T follicular helper cell (primary cell): ENCODE results near the gene ZNG1F.
"Not testable (repeated sequence)": the region's sequence is repeated elsewhere in the genome, so short reads cannot be mapped to it uniquely, and the experiment has no call there.

Source experiments
- DNase-seq: peaks from one replicate; pipeline ENCODE4 v3.0.0-alpha.2; 2020; ENCODE audit warnings: low read depth
- total RNA-seq, 2 experiments: gene quantifications; one replicate each; lab custom pipeline; 2026; lab: John Stamatoyannopoulos, UW

The ZNG1F gene
- 4.1 to 5.0 reads per million in 2 experiments for total RNA-seq

GRCh38 chr9:41189217-41189616, at the start of gene ZNG1F:
TSS of gene ZNG1F (minus strand) at chr9:41189317. CDS start at chr9:41189258, 59 bp downstream.
- not testable (repeated sequence) for DNase-seq

DNA sequence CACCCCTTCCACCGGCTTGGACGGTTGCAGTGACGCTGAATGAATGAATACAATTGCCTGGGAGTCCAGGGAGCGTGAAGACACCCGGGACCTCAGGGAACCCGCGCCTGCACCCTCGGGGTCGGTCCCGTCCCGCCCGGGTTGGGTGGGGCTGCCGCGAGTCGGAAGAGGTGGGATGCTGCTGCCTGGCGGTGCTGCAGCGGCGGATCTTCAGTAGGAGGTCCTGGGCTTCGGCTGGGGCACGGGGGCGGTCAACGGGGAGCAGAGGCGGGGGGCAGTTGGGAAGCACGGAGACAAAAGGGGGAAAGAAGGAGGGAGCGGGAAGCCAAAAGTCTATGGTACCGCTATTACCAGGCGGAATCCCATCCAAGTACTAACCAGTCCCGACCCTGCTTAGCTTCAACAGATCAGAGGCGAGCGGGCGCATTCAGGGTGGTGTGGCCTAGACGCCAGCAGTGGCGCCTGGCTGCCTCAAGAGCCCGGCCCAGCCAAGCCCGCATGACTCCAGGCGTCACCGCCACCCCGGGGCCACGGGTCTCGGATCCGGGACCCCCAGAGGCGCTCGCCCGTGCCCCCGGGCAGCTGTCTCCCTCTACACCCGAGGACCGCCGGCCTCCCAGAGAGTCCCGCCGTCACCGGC, 48.1 kb upstream of the ZNG1F start:
- DNase-seq, result not testable (repeated sequence)

GRCh38 chr9:41236486-41237109, 47.5 kb upstream of the ZNG1F start:
- DNase-seq, result not testable (repeated sequence)

DNA sequence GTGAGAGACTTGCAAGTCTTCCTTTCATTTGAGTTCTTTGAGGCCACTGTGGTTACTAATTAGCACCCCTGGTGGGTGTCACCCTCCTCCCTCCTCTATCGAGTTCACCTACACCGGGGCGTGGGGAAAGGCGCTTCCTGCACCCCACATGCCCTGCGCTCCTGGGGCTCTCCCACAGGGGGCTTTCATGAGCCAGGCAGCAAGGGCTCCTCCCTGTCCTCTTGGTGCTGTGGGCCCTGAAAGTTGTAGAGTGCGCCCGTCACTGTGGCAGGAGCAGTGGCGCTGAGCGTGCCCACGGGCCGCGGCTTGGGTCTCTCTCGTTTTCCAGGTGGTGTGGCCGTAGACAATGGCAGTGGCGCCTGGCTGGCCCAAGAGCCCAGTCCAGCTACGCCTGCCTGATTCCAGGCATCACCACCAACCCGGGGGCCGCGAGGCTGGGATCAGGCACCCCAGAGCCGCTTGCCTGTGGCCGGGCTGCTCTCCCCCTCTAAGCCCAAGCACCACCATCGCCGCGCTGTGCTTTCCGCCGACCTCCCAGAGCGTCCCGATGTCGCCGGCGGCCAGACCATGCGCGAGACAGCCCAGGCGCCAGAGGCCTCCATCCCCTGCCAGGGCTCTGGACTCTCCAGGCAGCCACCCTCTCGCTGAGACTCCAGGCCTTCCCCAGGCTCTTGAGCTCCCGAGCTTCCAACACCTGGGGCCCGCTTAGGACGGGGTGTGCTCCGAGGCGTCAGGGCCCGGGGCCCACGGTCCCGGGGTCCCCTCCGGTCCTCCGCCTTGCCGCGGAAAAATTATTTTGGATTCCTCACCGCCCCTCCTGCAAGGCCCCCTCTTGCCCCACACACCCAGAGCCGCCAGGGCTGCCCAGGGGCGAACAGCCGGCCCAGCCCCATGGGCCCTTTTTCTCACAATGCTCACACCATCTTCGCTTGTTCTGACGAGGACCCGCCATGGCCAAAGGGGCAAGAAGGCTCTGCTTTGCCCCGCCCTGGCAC, 46.0 kb upstream of the ZNG1F start:
- not testable (repeated sequence) for DNase-seq

GRCh38 chr9:41234221-41234620, 45.1 kb upstream of the ZNG1F start:
- DNase-seq, result not testable (repeated sequence)

GRCh38 chr9:41232326-41232725, 43.2 kb upstream of the ZNG1F start:
- DNase-seq, result not testable (repeated sequence)

- not testable (repeated sequence) for DNase-seq
Measured at GRCh38 chr9:41230418-41230817, 41.3 kb upstream of the ZNG1F start.

- DNase-seq, result no peak
Measured at GRCh38 chr9:41229408-41230401, 40.6 kb upstream of the ZNG1F start.

GRCh38 chr9:41219831-41220230, 30.7 kb upstream of the ZNG1F start:
- not testable (repeated sequence) for DNase-seq

GRCh38 chr9:41188439-41188838, 678 bp downstream of the ZNG1F start:
- DNase-seq, result not testable (repeated sequence)

- not testable (repeated sequence) for DNase-seq
Measured at GRCh38 chr9:41174994-41175393, 14.1 kb downstream of the ZNG1F start.

DNA sequence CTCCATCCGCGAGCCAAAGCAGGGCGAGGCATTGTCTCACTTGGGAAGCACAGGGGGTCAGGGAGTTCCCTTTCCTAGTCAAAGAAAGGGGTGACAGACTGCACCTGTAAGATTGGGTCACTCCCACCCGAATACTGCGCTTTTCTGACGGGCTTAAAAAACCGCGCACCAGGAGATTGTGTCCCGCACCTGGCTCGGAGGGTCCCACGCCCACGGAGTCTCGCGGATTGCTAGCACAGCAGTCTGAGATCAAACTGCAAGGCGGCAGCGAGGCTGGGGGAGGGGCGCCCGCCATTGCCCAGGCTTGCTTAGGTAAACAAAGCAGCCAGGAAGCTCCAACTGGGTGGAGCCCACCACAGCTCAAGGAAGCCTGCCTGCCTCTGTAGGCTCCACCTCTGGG, 39.0 kb downstream of the ZNG1F start:
- DNase-seq, result not testable (repeated sequence)

DNA sequence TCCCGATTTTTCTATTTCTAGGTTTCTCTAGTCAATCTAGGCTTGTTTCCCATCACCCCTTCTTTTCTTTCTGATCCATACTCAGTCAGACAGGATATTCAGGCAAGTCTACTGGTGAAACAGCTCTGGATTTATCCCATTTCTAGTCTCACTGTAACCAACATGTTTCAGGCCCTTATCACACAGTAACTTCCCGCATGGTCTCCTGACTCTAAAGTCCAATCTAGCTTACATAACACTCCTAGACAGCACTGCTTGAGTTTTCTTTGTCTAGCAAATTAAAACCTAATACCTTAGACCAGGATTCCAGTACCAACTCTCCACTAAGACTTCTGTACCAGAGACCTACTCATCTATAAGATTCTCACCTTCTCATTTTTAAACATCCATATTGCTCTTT, 47.2 kb downstream of the ZNG1F start:
- DNase-seq, result not testable (repeated sequence)

- DNase-seq, result not testable (repeated sequence)
Measured at GRCh38 chr9:41128581-41128980, 60.5 kb downstream of the ZNG1F start, which contains the start of gene FOXD4L6. TSS of gene FOXD4L6 (minus strand) at chr9:41128681. CDS start at chr9:41128383, 298 bp downstream.

DNA sequence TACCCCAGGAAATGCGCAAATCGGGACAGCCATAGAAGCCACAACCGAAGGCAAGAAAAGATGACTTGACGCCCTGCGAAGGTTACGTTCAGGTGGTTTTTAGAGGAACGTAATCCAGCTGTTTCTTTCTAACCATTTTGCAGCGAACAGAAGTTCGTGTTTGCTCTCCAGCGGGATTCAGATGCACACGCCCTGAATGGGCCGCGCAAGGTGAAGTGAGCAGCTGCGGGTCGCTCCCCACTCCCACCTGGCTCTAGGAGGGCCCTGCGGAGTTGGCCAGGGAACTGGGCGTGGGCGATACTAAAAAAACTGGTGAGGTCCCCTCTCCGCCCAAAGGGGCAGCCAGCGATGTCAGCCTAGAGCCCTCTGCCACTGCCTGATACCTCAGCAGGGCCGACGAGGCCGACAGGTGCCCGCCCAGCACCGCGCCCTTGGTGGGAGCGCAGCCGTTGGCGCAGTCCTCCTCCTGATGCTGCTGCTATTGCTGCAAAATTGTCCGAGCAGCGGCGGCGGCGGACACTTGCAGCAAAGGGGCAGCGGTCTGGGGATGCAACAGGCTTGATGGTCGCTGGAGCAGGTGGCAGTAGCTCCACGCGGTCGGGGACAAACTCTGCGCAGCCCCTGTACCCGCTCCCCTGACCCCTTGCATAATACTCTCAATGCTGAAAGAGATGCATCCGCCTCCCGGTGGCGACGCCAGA, 62.2 kb downstream of the ZNG1F start:
- not testable (repeated sequence) for DNase-seq

- DNase-seq, result not testable (repeated sequence)
Measured at GRCh38 chr9:41125936-41126335, 63.2 kb downstream of the ZNG1F start.

DNA sequence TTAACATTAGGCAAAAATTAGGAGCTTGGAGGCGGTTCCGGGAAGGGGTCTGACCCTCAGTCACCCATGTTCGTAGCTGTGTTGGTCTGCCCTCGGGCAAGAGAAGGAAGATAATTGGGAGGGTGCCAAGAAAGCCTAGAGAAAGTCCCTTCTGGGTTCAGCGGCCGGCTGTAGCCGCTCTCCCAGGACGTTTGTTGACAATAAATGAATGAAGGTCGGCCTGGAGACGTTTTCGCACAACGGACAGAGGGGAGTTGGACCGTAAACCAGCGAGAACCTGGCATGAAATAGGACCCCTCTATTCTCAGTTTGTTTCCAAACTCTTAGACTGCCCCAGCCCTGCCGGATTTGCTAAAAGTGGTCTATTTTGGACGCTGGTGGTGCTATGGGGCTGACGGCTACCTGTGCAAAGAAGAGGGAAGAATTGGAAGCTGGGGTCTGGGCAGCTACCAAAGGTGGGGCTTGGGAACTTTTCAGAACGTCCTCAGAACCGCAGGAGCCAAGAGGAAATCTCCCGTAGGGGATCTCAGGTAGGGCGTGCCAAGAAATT, 63.9 kb downstream of the ZNG1F start:
- not testable (repeated sequence) for DNase-seq

- DNase-seq, result not testable (repeated sequence)
Measured at GRCh38 chr9:41124250-41125108, 64.6 kb downstream of the ZNG1F start.

DNA sequence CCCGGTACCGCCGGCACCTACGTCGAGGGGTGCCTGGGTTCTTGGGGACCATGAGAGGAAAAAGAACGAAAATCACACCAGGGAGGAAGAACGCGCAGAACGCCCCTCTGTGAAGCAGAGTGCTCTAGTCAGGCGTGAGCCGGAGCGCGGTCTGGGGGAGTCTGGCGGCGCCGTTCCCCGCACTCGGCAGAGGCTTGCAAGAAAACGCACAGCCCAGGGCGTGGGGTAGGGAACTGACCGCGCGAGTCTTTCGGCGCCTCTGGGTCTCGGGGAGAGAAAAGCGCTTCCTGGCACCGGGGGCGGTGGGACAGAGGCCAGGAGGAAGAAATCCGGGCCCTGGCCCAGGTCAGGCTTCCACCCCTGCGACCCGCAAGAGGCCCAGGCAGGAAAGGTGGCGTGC, 65.3 kb downstream of the ZNG1F start:
- DNase-seq, result not testable (repeated sequence)
